Measurements from ENCODE around the gene ZNF236.

ZNF236 gene

DNA sequence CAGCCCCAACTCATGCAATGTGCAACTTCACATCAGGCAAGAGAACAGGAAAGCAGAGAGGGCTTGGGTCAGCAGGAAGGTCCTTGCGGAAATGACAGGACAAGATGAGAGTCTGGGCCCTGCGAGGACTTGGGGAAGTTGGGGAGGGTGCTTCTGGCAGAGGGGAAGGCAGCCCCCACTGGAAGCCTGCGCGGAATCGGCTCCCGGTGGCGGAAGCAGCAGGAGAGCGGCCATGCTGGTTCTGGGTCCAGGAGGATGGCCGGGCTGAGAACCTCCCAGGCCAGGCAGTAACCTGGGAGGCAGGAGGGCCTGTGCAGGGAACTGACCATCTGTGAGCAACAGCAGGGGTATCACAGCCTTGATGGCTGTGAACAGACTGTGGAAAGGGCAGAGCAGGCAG is 197.3 kb downstream of the ZNF236 start:
- no peak for DNase-seq (ENCODE audit: low read depth in 2 of 3, low spot score in 1 of 3)
